Smooth muscle cell (in vitro differentiated cells): Measurements from ENCODE around the gene POLR1H. TPM values are rescaled to one million over a fixed set of nuclear protein-coding genes. Genes with fewer than 3 reads are reported as not detected.
A peak's percentile ranks its signal among the peaks of the same experiment; 100 is the strongest.

Experiments used
- DNase-seq: peaks from one replicate; lab custom pipeline; 2025; ENCODE audit not compliant: unreplicated experiment; lab: John Stamatoyannopoulos, UW
- H2AFZ ChIP-seq: fragments of 200-600 bp; sonication (generic); 2 replicates; pipeline ENCODE4 v1.6.0; 2016; ENCODE audit warnings: antibody characterized with exemption, low read depth, mild to moderate bottlenecking
- H3F3A ChIP-seq: fragments of 200-600 bp; sonication (generic); 2 replicates; pipeline ENCODE4 v1.6.0; 2017; ENCODE audit warnings: antibody characterized with exemption, low read depth
- H3K27ac ChIP-seq: fragments of 200-600 bp; sonication (generic); 2 replicates; pipeline ENCODE4 v1.5.1; 2016; ENCODE audit warnings: low read depth, mild to moderate bottlenecking
- H3K27me3 ChIP-seq: fragments of 200-600 bp; sonication (generic); 2 replicates; pipeline ENCODE4 v1.6.1; 2016; ENCODE audit warnings: low read depth, mild to moderate bottlenecking
- H3K36me3 ChIP-seq: fragments of 200-600 bp; sonication (generic); 2 replicates; pipeline ENCODE4 v1.5.1; 2016; ENCODE audit warnings: low read depth
- H3K4me1 ChIP-seq: fragments of 200-600 bp; sonication (generic); 2 replicates; pipeline ENCODE4 v1.5.1; 2016; ENCODE audit warnings: low read depth
- H3K4me2 ChIP-seq: fragments of 200-600 bp; sonication (generic); 2 replicates; pipeline ENCODE4 v1.6.0; 2016; ENCODE audit warnings: mild to moderate bottlenecking
- H3K4me3 ChIP-seq: fragments of 200-600 bp; sonication (generic); 2 replicates; pipeline ENCODE4 v1.5.1; 2016; ENCODE audit warnings: mild to moderate bottlenecking
- H3K79me2 ChIP-seq: fragments of 200-600 bp; sonication (generic); 2 replicates; pipeline ENCODE4 v1.6.0; 2016; ENCODE audit warnings: low read depth, mild to moderate bottlenecking
- H3K9ac ChIP-seq: fragments of 200-600 bp; sonication (generic); 2 replicates; pipeline ENCODE4 v1.6.0; 2016; ENCODE audit warnings: low read depth
- H3K9me3 ChIP-seq: fragments of 200-600 bp; sonication (generic); replicated peaks from 2 replicates; pipeline ENCODE4 v1.5.1; 2016; ENCODE audit warnings: low read depth
- H4K20me1 ChIP-seq: fragments of 200-600 bp; sonication (generic); 2 replicates; pipeline ENCODE4 v1.6.0; 2016; ENCODE audit warnings: low read depth
- WGBS: methylation state at CpG from one replicate; pipeline ENCODE4 v1.1.7; 2016; ENCODE audit warnings: low lambda C conversion rate; 5-methylcytosine and 5-hydroxymethylcytosine counted together
- polyA plus RNA-seq: library from polyadenylated mRNA; unstranded; fragments of >200 nt; fragmentation: Nextera tagmentation; extraction: Ambion mirVana; gene quantifications from 2 replicates; pipeline ENCODE4 v1.2.1, GENCODE V29; 2016
- total RNA-seq: library from RNA; depleted of rRNA; stranded (reverse); fragments of >200 nt; gene quantifications from 2 replicates; pipeline ENCODE4 v1.2.3, GENCODE V29; 2014
- TF ChIP-seq, protein P1 (sequence below): fragments of 200-600 bp; sonication (generic); IDR thresholded peaks from 2 replicates; pipeline ENCODE4 v1.5.1; 2017; ENCODE audit warnings: borderline replicate concordance, mild to moderate bottlenecking, antibody characterized with exemption; ENCODE audit not compliant: insufficient read depth, poor library complexity, severe bottlenecking

POLR1H gene
- total and polyA plus RNA-seq, 2 experiments from 2014 or later = 21.0 to 35.1 TPM

GRCh38 chr6:30075094-30075789 lies 14.2 kb downstream of the POLR1H start, which contains the start of gene RNF39:
RNF39 (minus strand) TSS chr6:30075769; CDS start chr6:30075585, 184 bp downstream.
- H3K27ac ChIP-seq = no peak within 1 kb of the TSS

DNA sequence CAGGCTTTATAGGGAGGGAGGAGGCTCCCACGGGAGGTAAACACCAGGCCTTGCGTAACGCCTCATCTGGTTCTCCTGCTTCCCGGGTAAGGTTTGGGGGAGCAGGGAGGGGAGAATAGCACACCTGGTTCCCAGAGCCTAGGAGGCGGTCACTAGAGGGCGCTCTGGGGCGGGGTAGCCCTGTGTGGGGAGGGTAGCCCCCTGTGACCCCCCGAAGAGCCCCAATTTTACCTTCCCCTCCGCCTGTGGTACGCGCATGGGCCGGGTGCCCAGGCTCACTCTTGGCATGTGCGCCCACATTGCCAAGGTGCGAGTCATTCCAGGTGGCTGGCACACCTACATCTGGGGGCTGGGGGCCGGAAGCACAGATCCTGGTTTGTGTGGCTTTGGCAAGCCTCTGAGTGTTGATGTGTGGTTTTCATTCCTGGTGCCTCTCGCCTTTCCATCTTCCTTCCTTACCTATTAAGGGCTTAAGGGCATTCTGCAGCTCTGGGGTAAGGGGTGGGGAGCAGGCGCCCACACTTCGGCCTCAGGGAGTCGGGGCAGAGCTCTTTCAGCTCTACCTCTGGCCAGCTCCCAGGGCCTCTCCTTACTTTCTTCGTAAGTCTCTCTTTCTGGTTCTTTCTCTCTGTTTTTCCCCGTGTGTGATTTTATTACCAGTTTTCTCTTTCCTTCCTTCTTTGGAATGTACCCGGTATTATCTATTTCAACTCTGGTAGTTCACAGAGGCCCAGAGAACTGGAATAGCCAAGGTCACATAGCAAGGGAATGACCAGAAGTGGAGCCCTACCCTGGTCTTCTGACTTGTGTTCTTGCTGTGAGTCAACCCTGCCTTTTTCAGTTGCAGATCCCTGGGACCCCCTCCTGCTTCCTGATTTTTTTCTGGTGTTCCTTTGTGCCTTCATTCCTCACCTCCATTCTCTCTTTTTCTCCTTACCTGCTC lies 15.0 kb downstream of the POLR1H start:
- H3K36me3 ChIP-seq = no peaks in the 10 kb centered on the region
- no peak for DNase-seq
- no peaks in the 10 kb centered on the region for H3K79me2 ChIP-seq
- 34% methylated on average over 22 of the region's 22 CpGs for WGBS
- no peaks in the 10 kb centered on the region for H3F3A ChIP-seq
- no peaks in the 10 kb centered on the region for H4K20me1 ChIP-seq
- H3K9me3 ChIP-seq = no peaks in the 10 kb centered on the region
- no peak overlapping the region for H3K9ac ChIP-seq
- H3K4me1 ChIP-seq = peaks cover 13% of the 10 kb centered on the region
- no peak overlapping the region for H2AFZ ChIP-seq
- peak overlapping the region; percentile 44 for H3K4me3 ChIP-seq
- H3K4me2 ChIP-seq = peak overlapping the region; percentile 83
- no peak overlapping the region for H3K27ac ChIP-seq
- H3K27me3 ChIP-seq = peaks cover 90% of the 10 kb centered on the region
- TF ChIP-seq, protein P1, sequence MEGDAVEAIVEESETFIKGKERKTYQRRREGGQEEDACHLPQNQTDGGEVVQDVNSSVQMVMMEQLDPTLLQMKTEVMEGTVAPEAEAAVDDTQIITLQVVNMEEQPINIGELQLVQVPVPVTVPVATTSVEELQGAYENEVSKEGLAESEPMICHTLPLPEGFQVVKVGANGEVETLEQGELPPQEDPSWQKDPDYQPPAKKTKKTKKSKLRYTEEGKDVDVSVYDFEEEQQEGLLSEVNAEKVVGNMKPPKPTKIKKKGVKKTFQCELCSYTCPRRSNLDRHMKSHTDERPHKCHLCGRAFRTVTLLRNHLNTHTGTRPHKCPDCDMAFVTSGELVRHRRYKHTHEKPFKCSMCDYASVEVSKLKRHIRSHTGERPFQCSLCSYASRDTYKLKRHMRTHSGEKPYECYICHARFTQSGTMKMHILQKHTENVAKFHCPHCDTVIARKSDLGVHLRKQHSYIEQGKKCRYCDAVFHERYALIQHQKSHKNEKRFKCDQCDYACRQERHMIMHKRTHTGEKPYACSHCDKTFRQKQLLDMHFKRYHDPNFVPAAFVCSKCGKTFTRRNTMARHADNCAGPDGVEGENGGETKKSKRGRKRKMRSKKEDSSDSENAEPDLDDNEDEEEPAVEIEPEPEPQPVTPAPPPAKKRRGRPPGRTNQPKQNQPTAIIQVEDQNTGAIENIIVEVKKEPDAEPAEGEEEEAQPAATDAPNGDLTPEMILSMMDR = peak; percentile 42

More at GRCh38 chr6:30075094-30075789, 14.2 kb downstream of the POLR1H start, which contains the start of gene RNF39:
- H3K4me1 ChIP-seq = peaks cover 13% of the 10 kb centered on the region
- H3K9ac ChIP-seq = no peak within 1 kb of the TSS
- H3K79me2 ChIP-seq = no peaks in the 10 kb centered on the region
- H3K4me2 ChIP-seq = peak within 1 kb of the TSS; percentile 83
- 2% methylated on average over 64 of the region's 64 CpGs for WGBS
- no peaks in the 10 kb centered on the region for H4K20me1 ChIP-seq
- H3K4me3 ChIP-seq = peak within 1 kb of the TSS; percentile 44
- H3K36me3 ChIP-seq = no peaks in the 10 kb centered on the region
- DNase-seq = no peak
- TF ChIP-seq, protein P1 = no peak
- H3K9me3 ChIP-seq = no peaks in the 10 kb centered on the region
- H3K27me3 ChIP-seq = peaks cover 98% of the 10 kb centered on the region
- H3F3A ChIP-seq = no peaks in the 10 kb centered on the region
- H2AFZ ChIP-seq = no peak within 1 kb of the TSS

- no peak overlapping the region for H2AFZ ChIP-seq
- H3F3A ChIP-seq = no peaks in the 10 kb centered on the region
- no peaks in the 10 kb centered on the region for H3K36me3 ChIP-seq
- peaks cover 13% of the 10 kb centered on the region for H3K4me1 ChIP-seq
- H3K4me3 ChIP-seq = no peak overlapping the region
- H3K27me3 ChIP-seq = peaks cover 78% of the 10 kb centered on the region
- H3K27ac ChIP-seq = no peak overlapping the region
- H4K20me1 ChIP-seq = no peaks in the 10 kb centered on the region
- no peaks in the 10 kb centered on the region for H3K79me2 ChIP-seq
- no peak overlapping the region for H3K4me2 ChIP-seq
- 85% methylated on average over 4 of the region's 4 CpGs for WGBS
- no peak for DNase-seq
- TF ChIP-seq, protein P1 = no peak
- H3K9ac ChIP-seq = no peak overlapping the region
- no peaks in the 10 kb centered on the region for H3K9me3 ChIP-seq
These were observed 16.2 kb downstream of the POLR1H start for GRCh38 chr6:30077218-30077617.
